GM21526 (cell line): Measurements from ENCODE around the gene UPP1.
"Not testable (repeated sequence)": the region's sequence is repeated elsewhere in the genome, so short reads cannot be mapped to it uniquely, and the experiment has no call there.

Experiments
- ATAC-seq: cut with Tn5 transposase; IDR thresholded peaks from one replicate; pipeline ENCODE4 v1.9.1; 2021; ENCODE audit warnings: moderate library complexity; ENCODE audit not compliant: unreplicated experiment, low FRiP score

UPP1 gene

DNA sequence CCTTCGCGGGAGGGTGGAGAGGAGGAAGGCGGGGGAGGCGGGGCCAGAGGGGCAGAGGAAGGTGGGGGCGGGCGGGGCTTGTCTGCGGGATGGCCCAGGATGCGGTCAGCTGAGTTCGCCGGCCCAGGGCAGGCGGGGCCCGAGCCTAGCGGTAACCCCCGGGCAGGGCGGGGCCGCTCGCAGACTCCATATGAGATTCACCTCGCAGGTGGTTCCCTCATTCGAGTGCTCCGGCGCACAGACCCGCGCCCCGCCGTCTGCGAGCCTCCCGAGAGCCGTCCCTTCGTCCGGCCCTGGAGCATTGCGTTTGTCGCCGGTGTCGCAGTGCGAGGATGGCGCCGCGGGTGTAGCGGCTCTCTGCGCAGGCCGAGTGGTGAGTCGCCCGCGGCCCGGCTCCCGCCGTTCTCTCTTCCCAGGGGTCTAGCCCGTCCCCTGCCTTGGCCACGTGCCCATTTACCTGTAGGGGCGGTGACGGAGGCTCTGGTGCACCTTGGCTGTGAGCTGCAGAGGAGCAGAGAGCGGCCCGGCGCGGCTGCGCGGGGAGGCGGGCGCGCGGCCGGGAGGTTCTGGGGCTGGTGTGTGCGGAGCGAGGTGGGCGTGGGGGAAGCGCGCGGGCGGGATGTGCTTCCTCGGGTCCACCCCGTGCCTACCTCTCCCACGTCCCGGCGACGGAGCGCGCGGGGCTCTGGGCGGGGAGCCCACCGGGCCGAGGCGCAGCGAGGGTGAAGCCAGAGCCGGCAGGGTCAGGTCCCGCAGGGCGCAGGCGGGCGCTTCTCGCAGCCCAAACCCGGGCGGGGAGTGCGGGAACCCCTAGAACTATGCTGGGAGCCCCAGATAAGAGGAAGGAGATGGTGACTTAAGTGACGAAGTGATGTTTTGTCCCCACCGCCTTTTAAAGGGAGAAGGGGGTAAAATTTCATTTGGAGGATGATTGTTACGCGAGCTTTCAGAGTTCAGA is at the start of gene UPP1:
Gene UPP1, plus strand, starts transcription at position 220 of the 958 bp plus-strand sequence. CDS start 5,519 bp downstream, outside the sequence.
- ATAC-seq = peak; percentile 57

- no peak for ATAC-seq
Observed at GRCh38 chr7:48040944-48041652, 48.0 kb upstream of the UPP1 start.

DNA sequence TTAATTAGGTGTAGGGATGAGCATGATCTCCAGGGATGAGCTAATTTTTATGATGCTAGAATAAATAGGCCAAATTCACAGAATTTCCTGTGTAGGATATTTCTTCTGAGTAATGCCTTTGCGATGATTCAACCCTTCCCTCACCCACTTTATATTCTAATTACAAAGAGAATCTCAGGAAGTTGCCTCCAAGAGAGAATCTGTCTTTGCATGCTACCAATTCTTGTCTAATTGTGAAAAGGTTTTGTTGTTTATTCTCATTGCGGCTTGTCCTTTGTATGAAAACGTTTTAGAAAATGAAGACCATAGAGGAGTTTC is 47.5 kb upstream of the UPP1 start:
- no peak for ATAC-seq

- no peak for ATAC-seq
Observed at GRCh38 chr7:48042216-48042615, 46.8 kb upstream of the UPP1 start.

GRCh38 chr7:48042636-48043035 is 46.4 kb upstream of the UPP1 start:
- ATAC-seq = no peak

DNA sequence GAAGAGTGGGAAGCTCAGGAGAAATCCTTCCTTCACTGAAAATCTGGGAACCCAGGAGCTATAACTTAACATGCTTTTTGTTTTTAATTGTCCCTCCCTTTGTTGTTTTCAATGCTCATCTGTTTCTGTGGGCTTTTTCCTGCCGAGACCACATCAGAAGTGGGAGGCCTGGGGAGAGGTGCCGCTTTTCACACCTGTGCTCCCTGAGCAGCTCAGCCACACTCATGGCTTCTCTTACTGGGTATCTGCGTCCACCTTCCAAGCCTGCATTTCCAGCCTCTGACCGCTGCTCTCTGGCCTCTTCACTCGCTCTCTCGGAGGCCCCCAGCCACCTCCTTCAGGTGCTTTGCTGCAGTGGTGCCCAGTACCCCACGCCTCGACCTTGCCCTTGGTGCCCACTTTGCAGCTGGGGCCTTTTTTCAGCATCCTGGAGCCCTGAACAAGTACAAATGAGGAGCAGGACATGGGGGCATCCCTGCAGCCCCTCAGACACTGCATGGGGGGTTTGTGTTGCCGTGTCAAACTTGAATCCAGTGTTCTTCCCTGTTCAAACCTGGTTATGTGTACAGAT is 43.8 kb upstream of the UPP1 start:
- no peak for ATAC-seq

DNA sequence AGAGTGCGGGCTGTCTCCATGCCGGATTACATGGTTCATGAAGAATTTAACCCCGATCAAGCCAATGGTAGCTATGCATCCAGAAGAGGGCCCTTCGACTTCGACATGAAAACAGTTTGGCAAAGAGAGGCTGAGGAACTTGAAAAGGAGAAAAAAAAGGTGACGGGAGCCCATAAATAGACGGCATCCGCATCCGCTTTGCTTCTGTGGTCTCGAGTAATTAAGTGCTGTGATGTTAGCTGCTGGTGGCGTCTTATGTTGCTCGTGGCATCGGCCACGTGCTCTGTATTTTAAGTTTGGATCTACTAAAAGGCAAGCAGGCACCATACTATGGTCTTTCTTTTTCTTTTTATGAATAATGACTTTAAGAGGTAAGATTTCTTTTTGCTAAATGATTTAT is 42.6 kb upstream of the UPP1 start:
- no peak for ATAC-seq

GRCh38 chr7:48048113-48048512 is 41.0 kb upstream of the UPP1 start:
- ATAC-seq = no peak

DNA sequence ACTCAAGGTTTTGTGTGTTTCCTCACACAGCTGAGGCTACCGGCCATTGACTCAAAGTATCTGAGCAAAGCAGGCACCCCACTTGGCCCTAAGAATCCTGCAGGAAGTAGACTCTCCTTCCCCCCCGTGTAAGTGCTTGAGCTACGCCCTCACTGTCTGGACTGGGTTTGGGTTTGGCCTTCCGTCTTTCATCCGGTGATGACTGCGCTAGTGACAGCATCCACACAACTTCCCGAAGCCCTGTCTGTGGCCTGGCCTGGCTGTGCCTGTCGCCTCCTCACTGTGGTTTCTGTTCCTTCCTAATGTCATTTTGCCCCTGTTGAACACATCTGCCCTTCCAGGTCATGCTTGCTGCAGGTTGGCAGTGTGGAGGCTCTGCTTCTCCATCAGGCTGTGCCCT is 39.2 kb upstream of the UPP1 start:
- ATAC-seq = no peak

GRCh38 chr7:48052748-48053147 is 36.3 kb upstream of the UPP1 start:
- ATAC-seq = peak; percentile 77

- no peak for ATAC-seq
Observed at GRCh38 chr7:48053736-48054135, 35.3 kb upstream of the UPP1 start.

- no peak for ATAC-seq
Observed at GRCh38 chr7:48058990-48059389, 30.1 kb upstream of the UPP1 start.

GRCh38 chr7:48059706-48060105 is 29.4 kb upstream of the UPP1 start:
- ATAC-seq = no peak

GRCh38 chr7:48063985-48064384 is 25.1 kb upstream of the UPP1 start:
- ATAC-seq = no peak

GRCh38 chr7:48067475-48067874 is 21.6 kb upstream of the UPP1 start:
- ATAC-seq = no peak

GRCh38 chr7:48074204-48074654 is 14.8 kb upstream of the UPP1 start:
- no peak for ATAC-seq

GRCh38 chr7:48077423-48077822 is 11.6 kb upstream of the UPP1 start:
- no peak for ATAC-seq

- no peak for ATAC-seq
Observed at GRCh38 chr7:48078470-48078869, 10.6 kb upstream of the UPP1 start.

- not testable (repeated sequence) for ATAC-seq
Observed at GRCh38 chr7:48082378-48082777, 6.7 kb upstream of the UPP1 start.

DNA sequence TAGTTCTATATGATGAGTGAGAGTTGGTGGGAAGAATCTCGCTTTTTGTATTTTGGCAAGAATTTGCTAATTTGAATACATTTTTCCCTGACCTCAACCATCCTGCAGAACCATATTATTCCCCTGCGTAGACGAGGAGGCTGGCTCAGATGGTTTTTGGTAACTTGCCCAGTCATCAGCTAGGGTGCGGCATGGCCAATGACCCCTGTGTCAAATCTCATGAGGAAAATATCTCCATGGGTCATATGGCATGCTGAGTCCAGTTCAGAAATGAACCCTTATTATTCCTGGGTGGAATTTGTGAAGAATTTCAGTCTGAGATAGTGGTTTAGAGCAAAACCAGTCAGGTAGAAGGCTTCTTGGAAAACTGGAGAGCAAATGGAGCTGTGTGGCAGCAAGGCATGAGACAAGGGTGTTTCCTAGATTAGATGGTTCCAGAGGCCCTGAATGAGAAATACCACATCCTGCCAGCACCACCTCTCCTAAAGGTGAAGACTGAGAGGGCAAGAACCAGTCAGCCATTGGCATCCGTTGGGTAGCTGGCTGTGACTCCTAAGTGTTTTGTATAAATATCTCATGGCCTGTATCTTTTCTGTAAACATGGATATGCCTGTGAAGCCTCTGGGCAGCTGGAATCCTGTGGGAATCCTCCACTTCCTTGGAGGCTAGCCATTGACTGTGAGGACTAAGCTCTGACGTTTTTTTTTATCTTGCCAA is 5.8 kb upstream of the UPP1 start:
- ATAC-seq = no peak
